ENCODE results near the gene WWOX. TPM values are rescaled to one million over a fixed set of nuclear protein-coding genes. Genes with fewer than 3 reads are reported as not detected.

The WWOX gene
- total RNA-seq, 1 donor from 2014 or later, result 18.6 TPM

DNA sequence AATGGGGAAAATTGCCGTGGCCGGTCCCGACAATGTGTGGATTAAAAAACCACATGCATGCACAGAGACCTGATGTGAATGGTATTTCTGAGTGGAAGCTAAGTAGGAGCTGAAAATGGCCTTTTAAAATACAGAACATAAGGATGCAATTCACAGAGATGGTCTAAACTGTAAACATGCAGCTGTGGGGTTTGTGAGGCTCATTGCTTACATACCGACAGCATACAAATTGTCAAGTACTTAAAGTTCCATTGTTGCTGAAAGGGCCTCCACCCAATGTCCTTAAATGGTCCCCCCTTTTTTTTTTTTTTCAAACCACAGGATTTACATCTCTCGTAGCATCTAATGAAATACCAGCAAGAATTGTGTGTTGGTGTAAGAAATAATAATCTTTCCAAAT is 977.9 kb downstream of the WWOX start:
- Mint-ChIP-seq H3K27me3 (ENCODE audit: unreplicated experiment) (no peaks in the 10 kb centered on the region), H3K27ac (ENCODE audit: unreplicated experiment) (no peak overlapping the region), H3K36me3 (ENCODE audit: low read depth, unreplicated experiment) (no peaks in the 10 kb centered on the region), H3K4me3 (ENCODE audit: unreplicated experiment) (no peak overlapping the region), H3K9me3 (ENCODE audit: unreplicated experiment) (no peaks in the 10 kb centered on the region), H3K4me1 (ENCODE audit: unreplicated experiment) (no peaks in the 10 kb centered on the region)
- TF ChIP-seq, protein P1, sequence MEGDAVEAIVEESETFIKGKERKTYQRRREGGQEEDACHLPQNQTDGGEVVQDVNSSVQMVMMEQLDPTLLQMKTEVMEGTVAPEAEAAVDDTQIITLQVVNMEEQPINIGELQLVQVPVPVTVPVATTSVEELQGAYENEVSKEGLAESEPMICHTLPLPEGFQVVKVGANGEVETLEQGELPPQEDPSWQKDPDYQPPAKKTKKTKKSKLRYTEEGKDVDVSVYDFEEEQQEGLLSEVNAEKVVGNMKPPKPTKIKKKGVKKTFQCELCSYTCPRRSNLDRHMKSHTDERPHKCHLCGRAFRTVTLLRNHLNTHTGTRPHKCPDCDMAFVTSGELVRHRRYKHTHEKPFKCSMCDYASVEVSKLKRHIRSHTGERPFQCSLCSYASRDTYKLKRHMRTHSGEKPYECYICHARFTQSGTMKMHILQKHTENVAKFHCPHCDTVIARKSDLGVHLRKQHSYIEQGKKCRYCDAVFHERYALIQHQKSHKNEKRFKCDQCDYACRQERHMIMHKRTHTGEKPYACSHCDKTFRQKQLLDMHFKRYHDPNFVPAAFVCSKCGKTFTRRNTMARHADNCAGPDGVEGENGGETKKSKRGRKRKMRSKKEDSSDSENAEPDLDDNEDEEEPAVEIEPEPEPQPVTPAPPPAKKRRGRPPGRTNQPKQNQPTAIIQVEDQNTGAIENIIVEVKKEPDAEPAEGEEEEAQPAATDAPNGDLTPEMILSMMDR (IDR thresholded peaks at IDR 0.05; ENCODE audit: unreplicated experiment), result no peak
- DNase-seq (ENCODE audit: low spot score), result no peak

DNA sequence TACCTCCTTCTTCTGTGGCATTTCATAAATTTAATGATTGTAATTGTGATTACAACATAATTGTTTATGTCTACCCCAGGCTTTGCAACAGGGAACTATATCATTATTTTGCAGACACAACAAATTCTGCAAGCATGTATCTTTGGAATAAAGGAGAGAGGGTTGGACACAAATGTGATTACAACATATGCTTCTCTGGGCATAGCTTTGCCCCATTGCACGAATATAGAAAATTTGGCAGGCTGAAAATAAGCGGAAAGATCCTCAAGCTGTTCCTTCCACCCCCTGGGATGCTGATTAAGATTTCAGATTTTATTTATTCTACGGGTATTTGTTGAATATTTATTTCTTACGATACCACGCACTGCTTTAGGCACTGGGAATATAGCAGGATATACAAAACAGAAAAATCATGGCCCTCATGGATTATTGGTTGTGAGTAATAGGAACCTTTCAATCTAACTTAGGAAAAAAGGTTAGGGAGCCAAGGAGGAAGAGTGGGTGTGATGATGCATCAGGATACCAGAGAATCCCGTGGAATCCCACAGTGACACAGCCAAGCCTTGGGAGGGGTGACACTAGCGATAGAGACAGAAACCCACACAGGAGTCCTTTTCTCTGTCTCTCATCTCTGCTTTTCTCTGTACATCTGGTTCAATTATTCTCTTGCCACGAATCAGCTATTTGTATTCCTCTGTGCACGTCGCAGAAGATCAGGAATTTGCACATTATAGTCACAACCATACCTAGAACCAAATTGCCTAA is 980.4 kb downstream of the WWOX start:
- Mint-ChIP-seq H3K4me1 (ENCODE audit: unreplicated experiment) (peaks cover 4% of the 10 kb centered on the region), H3K36me3 (ENCODE audit: low read depth, unreplicated experiment) (no peaks in the 10 kb centered on the region), H3K27me3 (ENCODE audit: unreplicated experiment) (no peaks in the 10 kb centered on the region), H3K9me3 (ENCODE audit: unreplicated experiment) (no peaks in the 10 kb centered on the region), H3K27ac (ENCODE audit: unreplicated experiment) (no peak overlapping the region), H3K4me3 (ENCODE audit: unreplicated experiment) (no peak overlapping the region)
- TF ChIP-seq, protein P1 (IDR thresholded peaks at IDR 0.05; ENCODE audit: unreplicated experiment), result no peak
- no peak for DNase-seq (ENCODE audit: low spot score)

DNA sequence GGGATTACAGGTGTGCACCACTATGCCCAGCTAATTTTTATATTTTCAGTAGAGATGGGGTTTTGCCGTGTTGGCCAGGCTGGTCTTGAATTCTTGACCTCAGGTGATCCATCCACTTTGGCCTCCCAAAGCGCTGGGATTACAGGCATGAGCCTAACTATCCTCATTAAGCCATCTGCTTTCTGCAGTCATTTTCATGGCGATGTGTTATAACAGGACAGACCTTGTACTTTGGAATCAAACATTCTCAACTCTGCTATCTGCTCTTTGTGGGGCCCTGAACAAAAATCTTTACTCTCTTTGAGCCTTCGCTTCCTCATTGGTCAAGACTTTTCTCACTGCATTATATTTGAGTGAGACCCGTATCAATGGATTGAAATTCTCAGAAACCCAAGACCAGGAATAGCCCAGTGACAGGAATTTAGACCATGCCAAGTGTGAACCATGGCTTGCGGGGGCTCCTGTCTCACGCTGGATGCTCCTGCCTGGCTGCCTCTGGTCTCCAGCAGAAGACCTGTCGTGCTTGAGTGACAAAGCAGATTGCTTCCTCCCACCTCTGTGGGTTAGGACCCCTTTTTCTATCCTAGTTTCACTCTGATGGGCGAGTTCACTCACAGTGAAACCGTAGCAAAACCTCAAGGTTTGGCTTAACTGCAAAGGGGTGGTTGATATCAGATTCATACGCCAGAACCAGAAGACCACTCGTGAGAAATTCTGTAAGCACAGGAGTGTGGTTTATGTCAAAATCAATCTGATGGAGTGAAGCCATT is 982.0 kb downstream of the WWOX start:
- H3K36me3 Mint-ChIP-seq (ENCODE audit: low read depth, unreplicated experiment), result no peaks in the 10 kb centered on the region
- H3K27ac Mint-ChIP-seq (ENCODE audit: unreplicated experiment), result no peak overlapping the region
- no peak overlapping the region for H3K4me3 Mint-ChIP-seq (ENCODE audit: unreplicated experiment)
- no peak for DNase-seq (ENCODE audit: low spot score)
- peaks cover 4% of the 10 kb centered on the region for H3K4me1 Mint-ChIP-seq (ENCODE audit: unreplicated experiment)
- TF ChIP-seq, protein P1 (IDR thresholded peaks at IDR 0.05; ENCODE audit: unreplicated experiment), result no peak
- H3K9me3 Mint-ChIP-seq (ENCODE audit: unreplicated experiment), result no peaks in the 10 kb centered on the region
- H3K27me3 Mint-ChIP-seq (ENCODE audit: unreplicated experiment), result no peaks in the 10 kb centered on the region

DNA sequence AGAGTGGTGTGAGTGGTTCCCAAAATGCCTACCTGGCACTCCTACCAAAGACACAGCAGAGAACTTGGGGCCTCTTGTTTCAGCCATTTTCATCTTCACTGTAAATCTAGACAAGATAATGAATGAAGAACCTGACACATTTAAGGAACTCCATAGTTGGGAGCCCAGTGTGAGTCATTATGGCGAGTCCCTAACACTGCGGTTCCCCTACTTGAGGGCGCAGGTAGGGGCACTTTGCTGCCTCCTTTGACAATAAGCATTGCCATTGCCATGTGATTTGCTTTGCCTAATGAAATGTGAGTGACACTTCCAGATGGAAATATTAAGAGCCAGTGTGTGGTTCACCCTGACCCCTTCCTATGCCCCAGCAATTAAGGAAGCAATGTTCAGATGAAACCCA is 983.5 kb downstream of the WWOX start:
- DNase-seq (ENCODE audit: low spot score), result no peak
- Mint-ChIP-seq H3K36me3 (ENCODE audit: low read depth, unreplicated experiment) (no peaks in the 10 kb centered on the region), H3K9me3 (ENCODE audit: unreplicated experiment) (no peaks in the 10 kb centered on the region), H3K4me3 (ENCODE audit: unreplicated experiment) (no peak overlapping the region), H3K27me3 (ENCODE audit: unreplicated experiment) (no peaks in the 10 kb centered on the region), H3K27ac (ENCODE audit: unreplicated experiment) (no peak overlapping the region), H3K4me1 (ENCODE audit: unreplicated experiment) (peaks cover 4% of the 10 kb centered on the region)
- TF ChIP-seq, protein P1 (IDR thresholded peaks at IDR 0.05; ENCODE audit: unreplicated experiment), result no peak
